H9 (cell line): ENCODE results near the gene ABCB11. TPM values are rescaled to one million over a fixed set of nuclear protein-coding genes. Genes with fewer than 3 reads are reported as not detected.

Source experiments
- DNase-seq: peaks from one replicate; pipeline ENCODE4 v3.0.0-alpha.2; 2017
- H2AFZ ChIP-seq: one replicate; pipeline ENCODE4 v1.6.1; 2013; ENCODE audit warnings: mild to moderate bottlenecking, low read length, control low read depth, moderate library complexity
- H2AK5ac ChIP-seq: 2 replicates; pipeline ENCODE4 v1.6.1; 2013; ENCODE audit warnings: low read length, control low read depth, mixed read lengths; ENCODE audit not compliant: insufficient read length
- H2BK120ac ChIP-seq: one replicate; pipeline ENCODE4 v1.6.1; 2013; ENCODE audit warnings: low read depth, mild to moderate bottlenecking, low read length, control low read depth, inconsistent platforms; ENCODE audit not compliant: poor library complexity, severe bottlenecking
- H2BK12ac ChIP-seq: 2 replicates; pipeline ENCODE4 v1.6.1; 2013; ENCODE audit warnings: low read length, control low read depth, mixed read lengths, low read depth; ENCODE audit not compliant: insufficient read length
- H2BK15ac ChIP-seq: 2 replicates; pipeline ENCODE4 v1.6.1; 2013; ENCODE audit warnings: low read depth, low read length, control low read depth
- H2BK20ac ChIP-seq: one replicate; pipeline ENCODE4 v1.6.1; 2013; ENCODE audit warnings: low read depth, mild to moderate bottlenecking, low read length, control low read depth, inconsistent platforms; ENCODE audit not compliant: poor library complexity, severe bottlenecking
- H2BK5ac ChIP-seq: 2 replicates; pipeline ENCODE4 v1.6.1; 2013; ENCODE audit warnings: low read length, control low read depth, mixed read lengths; ENCODE audit not compliant: insufficient read length
- H3K14ac ChIP-seq: 2 replicates; pipeline ENCODE4 v1.6.1; 2013; ENCODE audit warnings: low read length, control low read depth; ENCODE audit not compliant: insufficient read depth
- H3K18ac ChIP-seq: 2 replicates; pipeline ENCODE4 v1.6.1; 2013; ENCODE audit warnings: low read depth, mild to moderate bottlenecking, mixed read lengths, low read length, control low read depth; ENCODE audit not compliant: insufficient read length
- H3K23ac ChIP-seq: 2 replicates; pipeline ENCODE4 v1.6.1; 2013; ENCODE audit warnings: low read length, control low read depth, mixed read lengths, low read depth; ENCODE audit not compliant: insufficient read length
- H3K23me2 ChIP-seq: 2 replicates; pipeline ENCODE4 v1.6.1; 2013; ENCODE audit warnings: low read depth, mild to moderate bottlenecking, mixed read lengths, low read length, control low read depth; ENCODE audit not compliant: insufficient read length, poor library complexity, severe bottlenecking
- H3K27ac ChIP-seq: 2 replicates; pipeline ENCODE4 v1.5.1; 2013; ENCODE audit warnings: low read length, control low read depth, mixed read lengths, low read depth; ENCODE audit not compliant: insufficient read length
- H3K27me3 ChIP-seq: 2 replicates; pipeline ENCODE4 v1.6.1; 2013; ENCODE audit warnings: low read length, control low read depth, inconsistent platforms; ENCODE audit not compliant: insufficient read depth
- H3K4ac ChIP-seq: 2 replicates; pipeline ENCODE4 v1.6.1; 2013; ENCODE audit warnings: low read depth, mild to moderate bottlenecking, control low read depth, inconsistent platforms, low read length, moderate library complexity
- H3K4me1 ChIP-seq: 2 replicates; pipeline ENCODE4 v1.6.1; 2013; ENCODE audit warnings: low read length, control low read depth, inconsistent platforms; ENCODE audit not compliant: insufficient read depth
- H3K4me2 ChIP-seq: 2 replicates; pipeline ENCODE4 v1.6.1; 2013; ENCODE audit warnings: low read length, control low read depth, mixed read lengths; ENCODE audit not compliant: insufficient read length, insufficient read depth
- H3K56ac ChIP-seq: 2 replicates; pipeline ENCODE4 v1.6.1; 2013; ENCODE audit warnings: low read depth, mild to moderate bottlenecking, mixed read lengths, low read length, control low read depth; ENCODE audit not compliant: insufficient read length
- H3K79me1 ChIP-seq: 2 replicates; pipeline ENCODE4 v1.6.1; 2013; ENCODE audit warnings: low read depth, mild to moderate bottlenecking, moderate library complexity, low read length, control low read depth, inconsistent platforms; ENCODE audit not compliant: insufficient read depth, poor library complexity, severe bottlenecking
- H3K79me2 ChIP-seq: 2 replicates; pipeline ENCODE4 v1.6.1; 2013; ENCODE audit warnings: low read length, control low read depth, inconsistent platforms; ENCODE audit not compliant: insufficient read depth
- H3K9ac ChIP-seq: 2 replicates; pipeline ENCODE4 v1.6.1; 2013; ENCODE audit warnings: low read length, control low read depth, mixed read lengths; ENCODE audit not compliant: insufficient read length; ENCODE audit errors: extremely low read depth
- H3K9me3 ChIP-seq: one replicate; pipeline ENCODE4 v1.6.1; 2013; ENCODE audit warnings: low read depth, low read length, inconsistent platforms; ENCODE audit not compliant: control insufficient read depth
- H3T11ph ChIP-seq: one replicate; pipeline ENCODE4 v1.6.1; 2013; ENCODE audit warnings: mild to moderate bottlenecking, low read length, control low read depth, inconsistent platforms
- H4K20me1 ChIP-seq: one replicate; pipeline ENCODE4 v1.6.1; 2013; ENCODE audit not compliant: control insufficient read depth, insufficient read length, insufficient read depth
- H4K5ac ChIP-seq: 2 replicates; pipeline ENCODE4 v1.6.1; 2013; ENCODE audit warnings: low read depth, mild to moderate bottlenecking, mixed read lengths, low read length, control low read depth; ENCODE audit not compliant: insufficient read length
- H4K8ac ChIP-seq: replicated peaks from 2 replicates; pipeline ENCODE4 v1.6.1; 2013; ENCODE audit warnings: low read length, control low read depth, mixed read lengths, low read depth; ENCODE audit not compliant: insufficient read length
- H4K91ac ChIP-seq: 2 replicates; pipeline ENCODE4 v1.6.1; 2013; ENCODE audit warnings: low read depth, mild to moderate bottlenecking, moderate library complexity, mixed read lengths, low read length, control low read depth; ENCODE audit not compliant: insufficient read length
- H3K27ac Mint-ChIP-seq, 3 experiments: 2 replicates in 2 of 3; 3 replicates in 1 of 3; pipeline ENCODE4 v1.8.0; 2020 to 2021; ENCODE audit warnings: mixed read lengths in 3 of 3, mild to moderate bottlenecking in 1 of 3, moderate library complexity in 1 of 3
- H3K27me3 Mint-ChIP-seq: 2 replicates; pipeline ENCODE4 v1.8.0; 2021; ENCODE audit warnings: low read depth, mild to moderate bottlenecking, moderate library complexity, mixed read lengths
- H3K36me3 Mint-ChIP-seq, 3 experiments: 2 replicates in 2 of 3; 3 replicates in 1 of 3; pipeline ENCODE4 v1.8.0; 2020 to 2021; ENCODE audit warnings: low read depth in 3 of 3, mixed read lengths in 3 of 3; ENCODE audit not compliant: insufficient read depth in 1 of 3
- H3K4me1 Mint-ChIP-seq, 2 experiments: 2 replicates each; pipeline ENCODE4 v1.8.0; 2020; ENCODE audit warnings: mixed read lengths in 2 of 2
- H3K4me3 Mint-ChIP-seq, 2 experiments: 2 replicates in 1 of 2; 3 replicates in 1 of 2; pipeline ENCODE4 v1.8.0; 2020 to 2021; ENCODE audit warnings: mild to moderate bottlenecking in 2 of 2, mixed read lengths in 2 of 2, moderate library complexity in 1 of 2
- H3K9me3 Mint-ChIP-seq, 2 experiments: 2 replicates in 1 of 2; 3 replicates in 1 of 2; pipeline ENCODE4 v1.8.0; 2020; ENCODE audit warnings: mild to moderate bottlenecking in 2 of 2, mixed read lengths in 2 of 2, moderate library complexity in 1 of 2
- total RNA-seq: library from RNA; stranded (reverse); gene quantifications from 2 replicates; pipeline ENCODE4 v1.2.1, GENCODE V29; 2021
- TF ChIP-seq, protein P1 (sequence below): fragments of 200-600 bp; sonication (generic); conservative IDR thresholded peaks from 3 replicates; pipeline ENCODE4 v1.8.0; 2021; ENCODE audit warnings: antibody characterized with exemption, mild to moderate bottlenecking

Gene ABCB11
- total RNA-seq, 1 experiment from 2014 or later = not detected

DNA sequence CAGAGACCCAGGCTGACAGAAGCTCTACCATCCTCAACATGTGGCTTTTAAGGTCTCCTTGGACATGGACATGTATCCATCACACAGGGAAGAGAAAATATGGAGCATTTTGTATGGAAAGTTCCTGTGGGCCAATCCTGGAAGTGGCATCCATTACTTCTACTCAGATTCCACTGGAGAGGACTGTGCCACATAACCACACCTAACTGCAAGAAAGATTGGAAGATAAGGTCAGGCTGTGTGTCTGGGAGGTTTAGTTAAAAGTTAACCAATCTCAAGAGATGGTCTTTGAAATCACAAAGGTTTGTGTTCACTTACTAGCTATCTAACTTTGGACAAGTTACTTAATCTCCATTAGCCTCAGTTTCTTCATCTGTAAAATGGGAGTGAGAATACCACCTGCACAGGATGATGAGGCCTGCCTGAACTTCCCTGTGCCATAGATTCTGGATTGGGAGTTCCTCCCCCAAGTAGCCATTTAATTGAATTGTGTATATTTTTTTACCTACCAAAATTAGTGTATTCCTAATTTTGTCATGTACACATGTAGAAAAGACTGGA lies 3.9 kb upstream of the ABCB11 start:
- H3K79me2 ChIP-seq = no peaks in the 10 kb centered on the region
- H3K9me3 Mint-ChIP-seq = no peaks in the 10 kb centered on the region
- no peak overlapping the region for H4K5ac ChIP-seq
- H2AK5ac ChIP-seq = no peak overlapping the region
- no peaks in the 10 kb centered on the region for H3K9me3 ChIP-seq
- H3K23ac ChIP-seq = no peak overlapping the region
- TF ChIP-seq, protein P1, sequence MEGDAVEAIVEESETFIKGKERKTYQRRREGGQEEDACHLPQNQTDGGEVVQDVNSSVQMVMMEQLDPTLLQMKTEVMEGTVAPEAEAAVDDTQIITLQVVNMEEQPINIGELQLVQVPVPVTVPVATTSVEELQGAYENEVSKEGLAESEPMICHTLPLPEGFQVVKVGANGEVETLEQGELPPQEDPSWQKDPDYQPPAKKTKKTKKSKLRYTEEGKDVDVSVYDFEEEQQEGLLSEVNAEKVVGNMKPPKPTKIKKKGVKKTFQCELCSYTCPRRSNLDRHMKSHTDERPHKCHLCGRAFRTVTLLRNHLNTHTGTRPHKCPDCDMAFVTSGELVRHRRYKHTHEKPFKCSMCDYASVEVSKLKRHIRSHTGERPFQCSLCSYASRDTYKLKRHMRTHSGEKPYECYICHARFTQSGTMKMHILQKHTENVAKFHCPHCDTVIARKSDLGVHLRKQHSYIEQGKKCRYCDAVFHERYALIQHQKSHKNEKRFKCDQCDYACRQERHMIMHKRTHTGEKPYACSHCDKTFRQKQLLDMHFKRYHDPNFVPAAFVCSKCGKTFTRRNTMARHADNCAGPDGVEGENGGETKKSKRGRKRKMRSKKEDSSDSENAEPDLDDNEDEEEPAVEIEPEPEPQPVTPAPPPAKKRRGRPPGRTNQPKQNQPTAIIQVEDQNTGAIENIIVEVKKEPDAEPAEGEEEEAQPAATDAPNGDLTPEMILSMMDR = no peak
- no peak overlapping the region for H3K56ac ChIP-seq
- no peak overlapping the region for H4K91ac ChIP-seq
- H3K4me1 ChIP-seq = no peaks in the 10 kb centered on the region
- H3K23me2 ChIP-seq = no peaks in the 10 kb centered on the region
- no peaks in the 10 kb centered on the region for H4K20me1 ChIP-seq
- H3K4me3 Mint-ChIP-seq = no peak overlapping the region
- no peak overlapping the region for H3K4ac ChIP-seq
- H2BK15ac ChIP-seq = no peak overlapping the region
- no peaks in the 10 kb centered on the region for H3K27me3 ChIP-seq
- H3K4me1 Mint-ChIP-seq = peaks cover 5 to 13% of the 10 kb centered on the region in 2 experiments
- no peak overlapping the region for H2BK5ac ChIP-seq
- H3K27ac Mint-ChIP-seq = no peak overlapping the region
- no peak overlapping the region for H3K14ac ChIP-seq
- H3K79me1 ChIP-seq = no peaks in the 10 kb centered on the region
- H3T11ph ChIP-seq = no peak overlapping the region
- no peak overlapping the region for H3K27ac ChIP-seq
- H3K27me3 Mint-ChIP-seq = no peaks in the 10 kb centered on the region
- H2BK12ac ChIP-seq = no peak overlapping the region
- no peak for DNase-seq
- H3K4me2 ChIP-seq = no peak overlapping the region
- no peak overlapping the region for H3K9ac ChIP-seq
- H2AFZ ChIP-seq = no peak overlapping the region
- H4K8ac ChIP-seq = no peak overlapping the region
- no peak overlapping the region for H3K18ac ChIP-seq
- H2BK120ac ChIP-seq = no peak overlapping the region
- H2BK20ac ChIP-seq = no peak overlapping the region
- no peaks in the 10 kb centered on the region for H3K36me3 Mint-ChIP-seq
